OCI-LY7 (cell line): Measurements from ENCODE around the gene SPATA6L.

Experiments used
- CTCF ChIP-seq: fragments of 200-600 bp; sonication (generic); conservative IDR thresholded peaks from 2 replicates; pipeline ENCODE4 v1.5.1; 2014; ENCODE audit warnings: mild to moderate bottlenecking, antibody characterized with exemption, low read length, moderate library complexity, mixed read lengths
- EZH2phosphoT487 ChIP-seq: fragments of 200-600 bp; sonication (generic); IDR thresholded peaks from 2 replicates; pipeline ENCODE4 v1.6.1; 2018; ENCODE audit warnings: low read depth, borderline replicate concordance, mild to moderate bottlenecking, mixed run types, antibody characterized with exemption, low read length, moderate library complexity, mixed read lengths

GRCh38 chr9:4654084-4654483 is 12.2 kb downstream of the SPATA6L start:
- TF ChIP-seq CTCF (no peak), EZH2phosphoT487 (no peak)
